Stromal cell of bone marrow (primary cell): ENCODE data around the gene WNT11.

Experiments used
- DNase-seq: peaks from one replicate; pipeline ENCODE4 v3.0.0-alpha.2; 2012; ENCODE audit warnings: low read depth

Gene WNT11

GRCh38 chr11:76153571-76153923, 52.8 kb downstream of the WNT11 start:
- no peak for DNase-seq

- no peak for DNase-seq
These were observed 53.3 kb downstream of the WNT11 start for GRCh38 chr11:76152741-76153570.

- peak; percentile 62 for DNase-seq
These were observed 54.1 kb downstream of the WNT11 start for GRCh38 chr11:76152086-76152681.

GRCh38 chr11:76151556-76152085, 54.7 kb downstream of the WNT11 start:
- DNase-seq: no peak

GRCh38 chr11:76150141-76150540, 56.2 kb downstream of the WNT11 start:
- DNase-seq: no peak

- no peak for DNase-seq
These were observed 56.6 kb downstream of the WNT11 start for GRCh38 chr11:76149713-76150112.

GRCh38 chr11:76148941-76149613, 57.2 kb downstream of the WNT11 start:
- no peak for DNase-seq

- DNase-seq: no peak
These were observed 58.1 kb downstream of the WNT11 start for GRCh38 chr11:76148231-76148630.

GRCh38 chr11:76147106-76147740, 59.1 kb downstream of the WNT11 start:
- DNase-seq: no peak

GRCh38 chr11:76143274-76143673, 63.0 kb downstream of the WNT11 start:
- DNase-seq: no peak

GRCh38 chr11:76141901-76142588, 64.3 kb downstream of the WNT11 start:
- no peak for DNase-seq

GRCh38 chr11:76140912-76141574, 65.3 kb downstream of the WNT11 start:
- no peak for DNase-seq

GRCh38 chr11:76139314-76139713, 67.0 kb downstream of the WNT11 start:
- no peak for DNase-seq
